Endothelial cell of umbilical vein (primary cell): ENCODE measurements around the gene IFT57.

ENCODE experiments used
- MYC ChIP-seq: IDR thresholded peaks from one replicate; pipeline ENCODE4 v1.6.1; 2011; ENCODE audit warnings: mild to moderate bottlenecking, low read depth, low read length
- POLR2A ChIP-seq: IDR thresholded peaks from 2 replicates; pipeline ENCODE4 v1.6.1; 2012; ENCODE audit warnings: low read depth, mild to moderate bottlenecking, control low read depth, low read length
- POLR2AphosphoS5 ChIP-seq: IDR thresholded peaks from 2 replicates; pipeline ENCODE4 v1.6.1; 2012; ENCODE audit warnings: low read depth, mild to moderate bottlenecking, control low read depth, low read length, moderate library complexity; ENCODE audit not compliant: insufficient read depth
- TF ChIP-seq, protein P1 (sequence below), 2 donors: IDR thresholded peaks; 1 replicate in 1 of 2; 2 replicates in 1 of 2; pipeline ENCODE4 v1.5.1; 2011; ENCODE audit warnings: low read length in 2 of 2, mild to moderate bottlenecking in 2 of 2, moderate library complexity in 2 of 2, control low read depth in 1 of 2, inconsistent platforms in 1 of 2, low read depth in 1 of 2; ENCODE audit not compliant: insufficient read depth in 1 of 2; ENCODE audit errors: extremely low read depth in 1 of 2

DNA sequence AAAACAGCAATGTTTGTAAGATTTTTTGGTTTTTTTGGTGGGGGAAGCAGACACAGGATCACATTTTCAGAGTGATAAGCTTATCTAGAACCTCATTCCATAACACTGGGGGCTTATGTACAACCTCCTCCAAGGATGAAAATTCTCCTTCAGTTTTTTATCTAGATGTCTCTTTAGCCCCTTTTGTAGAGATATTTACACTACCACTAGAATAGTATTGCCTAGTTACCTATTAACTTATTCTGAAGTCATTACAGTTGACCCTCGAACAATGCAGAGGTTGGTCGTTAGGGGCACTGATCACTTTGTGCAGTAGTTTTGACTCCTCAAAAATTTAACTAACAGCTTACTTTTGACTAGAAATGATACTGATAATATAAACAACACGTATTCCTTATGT, 32.8 kb downstream of the IFT57 start:
- TF ChIP-seq, protein P1, sequence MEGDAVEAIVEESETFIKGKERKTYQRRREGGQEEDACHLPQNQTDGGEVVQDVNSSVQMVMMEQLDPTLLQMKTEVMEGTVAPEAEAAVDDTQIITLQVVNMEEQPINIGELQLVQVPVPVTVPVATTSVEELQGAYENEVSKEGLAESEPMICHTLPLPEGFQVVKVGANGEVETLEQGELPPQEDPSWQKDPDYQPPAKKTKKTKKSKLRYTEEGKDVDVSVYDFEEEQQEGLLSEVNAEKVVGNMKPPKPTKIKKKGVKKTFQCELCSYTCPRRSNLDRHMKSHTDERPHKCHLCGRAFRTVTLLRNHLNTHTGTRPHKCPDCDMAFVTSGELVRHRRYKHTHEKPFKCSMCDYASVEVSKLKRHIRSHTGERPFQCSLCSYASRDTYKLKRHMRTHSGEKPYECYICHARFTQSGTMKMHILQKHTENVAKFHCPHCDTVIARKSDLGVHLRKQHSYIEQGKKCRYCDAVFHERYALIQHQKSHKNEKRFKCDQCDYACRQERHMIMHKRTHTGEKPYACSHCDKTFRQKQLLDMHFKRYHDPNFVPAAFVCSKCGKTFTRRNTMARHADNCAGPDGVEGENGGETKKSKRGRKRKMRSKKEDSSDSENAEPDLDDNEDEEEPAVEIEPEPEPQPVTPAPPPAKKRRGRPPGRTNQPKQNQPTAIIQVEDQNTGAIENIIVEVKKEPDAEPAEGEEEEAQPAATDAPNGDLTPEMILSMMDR (IDR thresholded peaks at IDR 0.05; ENCODE audit: extremely low read depth in 1 of 2, insufficient read depth in 1 of 2, low read depth in 1 of 2, low read length in 2 of 2), result no peak
- no peak for TF ChIP-seq POLR2A
- TF ChIP-seq POLR2AphosphoS5, result no peak
- TF ChIP-seq MYC, result no peak
